ENCODE data around the gene AVP. TPM values are rescaled to one million over a fixed set of nuclear protein-coding genes. Genes with fewer than 3 reads are reported as not detected.

Gene AVP
- total and polyA plus RNA-seq, 9 of the 15 experiments (the other 6 are each of a cell fraction or from before 2014, with no cell fraction given): not detected

- TF ChIP-seq CC2D1A (IDR thresholded peaks at IDR 0.05): 0 out of 2 replicates have a peak, but pooled peaks have one; percentile 28
- peak; percentile 60 for TF ChIP-seq ARID1B (IDR thresholded peaks at IDR 0.05)
Observed at GRCh38 chr20:3117839-3118379, 33.4 kb upstream of the AVP start (continued).

- H3K9ac ChIP-seq (ENCODE audit: insufficient read depth in 1 of 2, low read depth in 2 of 2, low read length in 2 of 2): no peak overlapping the region; a peak in 1 of 4 replicates
- H3K27me3 ChIP-seq (ENCODE audit: control insufficient read depth in 2 of 2, insufficient read depth in 2 of 2, low read length in 2 of 2): no peaks in the 10 kb centered on the region
- DNase-seq (ENCODE audit: extremely low read depth in 1 of 4, low spot score in 3 of 4) (no peak), FAIRE-seq (no peak), ATAC-seq (no peak)
- H3K9me3 ChIP-seq (replicated peaks; ENCODE audit: control insufficient read depth, insufficient read depth, low read depth, low read length): no peaks in the 10 kb centered on the region
- ChIA-PET CTCF (ENCODE audit: low intra/inter-chr PET ratio) (interaction anchor here (0.9 kb wide), 1 partner anchor 67 kb away, joined by 3 read pairs; no protein-coding TSS in a partner anchor), POLR2A (no interaction called here)
- 57% methylated on average over 4 of the region's 4 CpGs for WGBS (ENCODE audit: insufficient coverage, low coverage, missing lambda C conversion rate)
- H2AFZ ChIP-seq (ENCODE audit: low read depth, low read length): no peak overlapping the region
- peaks cover 0 to 7% of the 10 kb centered on the region in 2 experiments; a peak in 4 of 5 replicates for H3K4me1 ChIP-seq (replicated peaks in 1 of 2; ENCODE audit: control insufficient read depth in 2 of 2, insufficient read depth in 2 of 2, low read length in 2 of 2)
- intact Hi-C loops (cut with micrococcal nuclease) (no loop called here), in situ Hi-C loops (cut with MboI) (no loop called here)
- H3K27ac ChIP-seq (ENCODE audit: extremely low read depth, low read depth, low read length): no peak overlapping the region
- H4K20me1 ChIP-seq (replicated peaks; ENCODE audit: control insufficient read depth, insufficient read depth, low read length): peaks cover 2% of the 10 kb centered on the region; the same call in 1 of the 2 replicates
- BruUV-seq (replicated peaks): no TSS peak
- H3K4me2 ChIP-seq (ENCODE audit: insufficient read depth, low read length): no peak overlapping the region
- H3K79me2 ChIP-seq (ENCODE audit: control insufficient read depth, insufficient read depth, low read length): no peaks in the 10 kb centered on the region
- H3K36me3 ChIP-seq (ENCODE audit: control insufficient read depth, insufficient read depth, low read length): peaks cover 11% of the 10 kb centered on the region; the same call in 2 of the 3 replicates
- no peak overlapping the region for H3K4me3 ChIP-seq
- H3K9me1 ChIP-seq (ENCODE audit: control insufficient read depth, insufficient read depth, low read length): no peaks in the 10 kb centered on the region
- TF ChIP-seq ZNF23 (CRISPR knock-in tag; IDR thresholded peaks at IDR 0.05) (no peak), ZNF407 (IDR thresholded peaks at IDR 0.05; ENCODE audit: low read depth) (no peak), ZNF518B (CRISPR knock-in tag; IDR thresholded peaks at IDR 0.05) (no peak)
Observed at GRCh38 chr20:3116341-3116740, 31.8 kb upstream of the AVP start.

All from K562 (cell line).